HG02588 (cell line): ENCODE data around the gene PCGF1.

Experiments used
- ATAC-seq: cut with Tn5 transposase; IDR thresholded peaks from one replicate; pipeline ENCODE4 v1.9.1; 2021; ENCODE audit warnings: mild to moderate bottlenecking, moderate library complexity; ENCODE audit not compliant: unreplicated experiment

The PCGF1 gene

DNA sequence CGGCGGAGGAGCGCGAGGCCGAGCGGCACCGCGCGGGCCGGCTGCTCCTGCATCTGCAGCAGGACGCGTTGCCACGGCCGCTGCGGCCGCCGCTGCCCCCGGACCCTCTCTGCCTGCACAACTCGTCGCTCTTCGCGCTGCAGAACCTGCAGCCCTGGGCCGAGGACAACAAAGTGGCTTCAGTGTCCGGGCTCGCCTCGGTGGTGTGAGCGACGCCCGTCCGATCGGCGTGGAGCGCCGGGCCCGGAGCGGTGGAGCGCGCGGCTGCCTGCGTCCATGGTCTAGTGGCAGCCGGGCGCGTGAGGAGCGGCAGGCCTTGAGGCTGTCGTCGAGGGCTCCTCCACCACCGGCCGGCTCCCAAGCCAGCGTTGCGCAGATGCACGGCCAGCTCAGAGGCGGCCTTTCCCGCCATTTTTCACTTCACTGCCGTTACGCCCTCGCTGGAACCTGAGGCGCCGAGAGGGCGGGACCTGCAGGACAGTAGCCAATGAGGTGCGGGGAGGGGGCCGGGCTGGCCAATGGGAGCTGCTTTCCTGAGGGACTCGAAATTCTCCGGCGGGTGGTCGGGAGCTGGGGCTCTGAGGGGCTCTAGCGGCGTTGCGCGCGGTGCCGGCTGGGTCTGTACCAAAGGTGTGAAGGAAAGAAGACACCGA lies 8.6 kb upstream of the PCGF1 start:
- ATAC-seq, result no peak

DNA sequence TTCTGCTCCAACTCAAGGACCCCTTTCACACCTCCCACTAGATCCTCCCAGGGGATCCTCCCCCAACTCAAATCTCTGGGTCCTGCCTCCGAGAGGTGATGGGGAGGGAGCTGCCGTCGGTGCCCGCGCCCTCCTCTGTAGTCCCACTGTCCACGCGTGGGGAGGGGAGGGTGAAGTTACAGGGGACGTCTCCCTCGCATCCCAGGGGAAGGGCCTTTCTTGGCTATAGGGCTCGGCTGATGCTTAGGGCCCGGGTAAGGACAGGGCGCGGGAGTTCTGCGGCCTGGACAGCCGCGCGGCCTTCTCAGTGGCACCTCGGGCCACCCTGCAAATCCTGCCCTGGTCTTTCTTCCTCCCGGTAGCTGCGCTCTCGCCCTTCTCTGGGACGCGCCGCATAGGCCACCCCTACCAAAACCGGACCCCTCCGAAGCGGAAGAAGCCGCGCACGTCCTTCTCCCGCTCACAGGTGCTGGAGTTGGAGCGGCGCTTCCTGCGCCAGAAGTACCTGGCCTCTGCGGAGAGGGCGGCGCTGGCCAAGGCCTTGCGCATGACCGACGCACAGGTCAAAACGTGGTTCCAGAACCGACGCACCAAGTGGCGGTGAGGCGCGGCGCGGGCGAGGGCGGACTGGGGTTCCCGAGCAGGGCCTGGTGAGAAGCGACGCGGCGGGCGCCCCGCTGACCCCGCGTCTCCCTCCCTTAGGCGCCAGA lies 7.9 kb upstream of the PCGF1 start:
- no peak for ATAC-seq

DNA sequence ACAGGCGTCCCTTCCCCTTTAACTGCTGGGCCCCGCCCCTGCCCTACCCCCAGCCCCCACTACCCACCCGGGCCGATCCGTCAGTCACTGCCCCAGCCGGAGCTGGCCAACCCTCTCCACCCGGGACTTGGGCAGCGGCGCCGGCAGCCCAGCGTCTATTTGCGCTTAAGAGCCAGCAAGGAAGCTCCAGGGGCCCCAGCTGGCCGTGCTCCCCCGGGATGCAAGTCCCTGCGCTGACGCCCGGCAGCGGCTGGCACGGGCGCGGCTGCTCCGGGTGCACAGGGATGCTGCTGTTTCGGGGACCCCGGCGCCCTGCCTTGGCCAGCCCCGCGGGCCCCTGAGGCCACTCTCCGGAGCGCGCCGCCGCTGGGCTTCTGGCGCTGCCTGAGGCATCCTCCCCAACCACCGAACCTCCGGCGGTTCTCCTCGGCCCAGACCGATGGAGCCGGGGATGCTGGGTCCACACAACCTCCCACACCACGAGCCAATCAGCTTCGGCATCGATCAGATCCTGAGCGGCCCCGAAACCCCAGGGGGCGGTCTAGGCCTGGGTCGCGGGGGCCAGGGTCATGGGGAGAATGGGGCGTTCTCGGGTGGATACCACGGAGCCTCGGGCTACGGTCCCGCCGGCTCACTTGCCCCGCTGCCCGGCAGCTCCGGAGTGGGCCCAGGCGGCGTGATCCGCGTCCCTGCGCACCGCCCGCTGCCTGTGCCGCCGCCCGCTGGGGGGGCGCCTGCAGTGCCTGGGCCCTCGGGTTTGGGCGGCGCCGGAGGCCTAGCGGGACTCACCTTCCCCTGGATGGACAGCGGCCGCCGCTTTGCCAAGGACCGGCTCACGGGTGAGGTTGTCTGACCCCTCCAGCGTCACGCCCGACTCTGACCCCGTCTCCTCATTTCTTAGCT lies 7.1 kb upstream of the PCGF1 start, which contains the start of gene TLX2:
TSS of gene TLX2 (plus strand) at position 83 of the 903 bp plus-strand sequence. CDS start at position 440, 357 bp downstream.
- no peak for ATAC-seq

DNA sequence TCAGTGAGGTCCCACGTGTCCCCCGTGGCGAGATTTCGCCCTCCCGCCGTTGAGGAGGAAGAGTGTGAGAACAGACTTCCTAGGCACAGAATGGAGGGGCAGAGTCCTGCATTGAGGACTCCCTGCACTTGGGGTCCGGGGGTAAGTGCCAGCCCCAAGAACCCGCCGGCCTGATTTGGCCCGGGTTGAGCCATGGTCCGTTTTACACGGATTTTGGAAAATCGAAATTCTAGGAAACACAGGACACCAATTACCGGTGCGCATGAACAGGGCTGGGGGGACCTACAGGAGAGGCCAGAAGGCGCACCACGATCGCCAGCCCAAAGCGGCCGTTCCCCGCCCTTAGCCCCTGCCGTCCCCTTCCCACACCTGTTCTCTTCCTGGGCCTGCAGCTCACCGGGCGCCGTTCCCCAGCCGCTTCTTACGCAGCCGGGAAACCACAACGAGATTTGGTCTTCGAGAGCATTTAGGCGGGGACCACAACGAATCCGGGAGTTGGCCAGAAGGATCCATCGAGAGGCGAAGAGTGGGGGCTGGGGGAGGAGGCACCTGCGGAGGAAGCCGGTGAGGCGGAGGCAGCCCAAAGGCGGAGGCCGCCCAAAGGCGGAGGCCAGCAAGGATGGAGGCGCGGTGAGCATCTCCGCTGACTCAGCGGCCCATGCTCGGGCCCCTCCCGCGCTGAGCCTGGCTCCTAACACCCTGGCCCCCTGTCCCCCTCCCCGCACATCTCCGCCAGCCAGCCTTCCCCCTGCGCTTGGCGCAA lies 6.3 kb upstream of the PCGF1 start:
- no peak for ATAC-seq

DNA sequence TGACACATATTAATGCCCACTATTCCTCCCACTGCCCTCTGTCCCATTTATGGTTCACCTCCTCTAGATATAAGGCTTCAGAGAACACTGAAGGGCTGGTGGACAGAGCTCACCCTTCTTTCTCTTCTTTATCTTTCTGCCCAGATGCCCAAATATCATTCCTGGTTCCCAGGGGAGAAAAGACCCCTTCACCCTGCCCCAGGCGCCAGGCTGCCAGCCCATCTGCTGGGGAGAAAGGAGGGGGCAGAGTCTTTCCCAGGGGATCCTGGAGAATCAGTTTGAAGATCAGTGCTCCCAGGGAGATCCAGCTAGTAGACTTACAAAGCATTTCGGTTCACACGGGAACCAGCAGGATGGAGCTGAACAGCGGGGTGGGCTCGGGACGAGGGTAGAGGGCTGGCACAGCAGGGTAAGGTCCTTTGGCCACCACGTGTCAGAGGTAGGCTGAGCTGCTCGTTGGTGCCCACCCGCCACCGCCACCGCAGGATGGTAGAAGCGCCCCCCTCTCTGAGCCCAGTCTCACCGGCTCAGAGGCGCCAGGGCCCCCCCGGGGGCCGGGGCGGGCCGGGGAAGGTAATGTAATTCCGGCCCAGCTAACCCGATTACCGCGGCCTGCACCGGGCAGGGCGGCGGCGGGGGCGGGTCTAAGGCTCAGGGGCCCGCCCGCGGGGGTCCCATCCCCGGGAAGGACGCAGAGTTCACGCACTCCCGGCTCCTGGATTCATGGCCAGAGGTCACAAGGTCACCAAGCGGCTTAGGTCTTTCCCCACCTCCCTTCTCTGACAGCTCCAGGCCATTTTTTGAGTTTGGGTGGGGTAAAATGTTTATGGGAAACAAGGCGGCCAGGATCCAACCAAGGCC lies 5.5 kb upstream of the PCGF1 start:
- ATAC-seq, result no peak

DNA sequence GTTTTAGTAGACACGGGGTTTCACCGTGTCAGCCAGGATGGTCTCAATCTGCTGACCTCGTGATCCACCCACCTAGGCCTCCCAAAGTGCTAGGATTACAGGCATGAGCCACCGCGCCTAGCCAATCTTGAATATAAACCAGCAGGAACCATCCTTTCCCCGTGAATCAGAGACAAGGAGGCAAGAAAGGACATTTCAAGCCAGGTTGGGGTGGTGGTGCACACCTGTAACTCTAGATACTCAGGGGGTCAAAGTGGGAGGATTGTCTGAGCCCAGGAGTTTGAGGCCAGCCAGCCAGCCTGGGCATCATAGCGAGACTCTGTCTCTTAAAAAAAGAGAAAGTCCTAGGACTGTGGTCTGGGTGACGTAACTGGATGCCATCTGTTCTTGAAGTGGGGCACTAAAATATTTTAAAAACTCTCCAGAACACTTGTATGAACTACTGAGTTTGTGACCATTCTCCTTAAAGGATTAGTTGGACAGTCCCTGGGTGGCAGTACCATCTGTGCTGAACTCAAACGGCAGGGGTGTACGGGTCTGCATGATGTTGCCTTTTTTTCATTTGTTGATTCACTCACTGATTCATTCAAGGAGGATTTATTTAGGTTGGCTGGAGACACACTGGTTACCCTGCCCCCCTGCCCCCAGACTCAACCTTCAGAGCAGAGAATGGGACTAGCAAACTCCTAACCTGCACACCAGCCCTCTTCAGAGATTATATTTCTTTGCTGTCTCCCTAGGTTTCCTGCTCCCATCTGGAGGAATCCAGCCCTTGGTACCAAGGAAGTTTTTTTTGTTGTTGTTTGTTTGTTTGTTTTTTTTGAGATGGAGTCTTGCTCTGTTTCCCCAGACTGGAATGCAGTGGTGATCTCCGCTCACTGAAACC lies 3.9 kb upstream of the PCGF1 start:
- ATAC-seq, result no peak

DNA sequence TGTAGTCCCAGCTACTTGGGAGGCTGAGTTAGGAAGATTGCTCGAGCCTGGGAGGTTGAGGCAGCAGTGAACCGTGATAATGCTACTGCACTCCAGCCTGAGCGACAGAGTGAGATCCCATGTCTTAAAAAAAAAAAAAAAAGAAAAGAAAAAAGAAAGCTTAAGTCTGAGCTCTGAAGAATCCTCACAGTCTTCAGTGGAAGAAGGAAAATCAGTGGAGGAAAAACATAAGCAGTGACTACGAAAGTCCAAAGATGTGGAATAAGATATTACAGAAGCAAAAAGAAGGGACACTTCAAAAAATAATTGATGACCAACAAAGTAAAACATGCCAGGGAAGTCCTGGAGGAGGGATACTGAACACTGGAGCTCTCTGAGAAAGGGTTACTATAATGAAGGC lies 2.8 kb upstream of the PCGF1 start:
- no peak for ATAC-seq

DNA sequence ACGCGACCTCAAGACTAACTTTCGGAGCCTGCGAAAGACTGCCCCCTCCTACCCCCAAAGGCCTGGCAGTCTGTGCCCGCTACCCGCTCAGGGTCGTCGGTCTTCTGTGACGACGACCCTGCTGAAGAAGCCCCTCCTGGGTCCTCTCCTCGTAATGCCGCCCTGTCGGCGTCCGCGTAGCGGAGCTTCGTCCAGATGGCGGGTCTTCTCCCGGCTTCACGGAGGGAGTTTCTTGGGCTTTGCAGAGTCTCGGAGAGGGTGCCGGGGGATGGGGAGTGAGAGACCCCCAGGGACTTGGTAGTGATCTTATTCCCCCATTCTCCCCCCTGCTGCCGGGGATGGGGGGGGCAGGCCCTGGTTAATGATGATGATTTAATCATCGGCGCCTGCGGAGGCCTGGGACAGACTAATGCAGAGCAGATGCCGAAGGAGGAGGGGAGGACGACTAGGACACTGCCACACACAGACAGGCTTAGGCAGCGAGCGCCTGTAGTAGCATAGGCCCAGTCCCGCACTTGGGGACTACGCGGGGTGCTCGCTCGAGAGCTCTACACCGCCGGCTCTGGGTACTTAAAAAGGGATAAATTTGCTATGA lies 528 bp upstream of the PCGF1 start:
- ATAC-seq, result no peak

DNA sequence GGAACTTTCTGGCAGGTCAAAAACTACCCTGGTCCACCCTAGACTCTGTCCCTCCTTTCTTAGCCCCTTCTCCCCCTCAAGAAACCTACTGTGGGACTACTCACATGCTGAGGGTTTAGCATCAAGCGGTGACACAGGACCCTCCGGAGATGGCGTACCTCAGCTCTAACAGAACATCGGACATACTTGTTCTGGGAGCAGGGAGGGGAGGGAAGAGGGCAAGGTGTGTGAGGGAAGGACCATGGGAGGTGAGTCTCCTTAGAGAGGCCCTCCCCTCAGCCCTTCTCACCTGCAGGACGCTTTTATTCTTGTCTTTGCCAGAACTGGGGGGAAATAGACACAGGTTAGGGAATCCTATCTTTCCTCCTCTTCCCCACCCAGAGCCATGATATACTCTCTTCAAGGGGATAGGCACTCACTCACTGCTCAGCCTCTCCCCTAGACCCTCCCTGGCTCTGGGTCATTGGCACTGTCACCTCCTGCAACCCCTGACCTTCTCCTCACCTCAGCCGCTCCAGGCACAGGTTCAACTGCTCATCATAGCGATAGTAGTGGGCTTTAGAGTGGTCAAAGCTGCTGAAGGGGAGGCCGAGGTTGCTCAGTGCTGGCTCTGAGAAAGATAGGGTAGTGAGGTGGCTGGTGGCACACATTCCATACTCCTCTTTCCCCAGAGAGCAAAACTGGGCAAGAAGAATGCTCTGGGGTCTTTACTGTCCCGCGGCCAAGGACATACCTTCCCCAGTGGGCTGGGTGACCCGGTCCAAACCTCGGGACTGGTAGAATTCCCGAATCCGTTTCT lies 1.8 kb downstream of the PCGF1 start:
- ATAC-seq, result no peak

DNA sequence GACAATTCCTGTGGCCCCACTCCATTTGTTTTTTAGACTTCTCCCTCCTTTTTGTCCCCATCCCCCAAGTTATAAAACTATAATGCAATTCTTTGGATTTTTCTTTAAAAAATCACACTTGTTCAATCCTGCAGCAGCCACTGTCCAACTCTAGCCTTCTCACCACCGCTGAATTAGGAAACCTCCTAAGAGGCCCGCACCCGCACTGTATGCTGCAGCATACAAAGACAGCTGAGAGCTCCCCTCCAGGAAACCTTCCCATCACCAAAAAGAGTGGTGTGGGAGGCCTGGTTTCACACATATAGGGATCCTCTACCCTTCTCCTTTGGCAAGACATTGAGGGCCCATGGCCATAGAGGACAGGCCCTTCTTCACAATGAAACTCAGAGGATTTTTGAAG lies 2.9 kb downstream of the PCGF1 start:
- ATAC-seq, result no peak

DNA sequence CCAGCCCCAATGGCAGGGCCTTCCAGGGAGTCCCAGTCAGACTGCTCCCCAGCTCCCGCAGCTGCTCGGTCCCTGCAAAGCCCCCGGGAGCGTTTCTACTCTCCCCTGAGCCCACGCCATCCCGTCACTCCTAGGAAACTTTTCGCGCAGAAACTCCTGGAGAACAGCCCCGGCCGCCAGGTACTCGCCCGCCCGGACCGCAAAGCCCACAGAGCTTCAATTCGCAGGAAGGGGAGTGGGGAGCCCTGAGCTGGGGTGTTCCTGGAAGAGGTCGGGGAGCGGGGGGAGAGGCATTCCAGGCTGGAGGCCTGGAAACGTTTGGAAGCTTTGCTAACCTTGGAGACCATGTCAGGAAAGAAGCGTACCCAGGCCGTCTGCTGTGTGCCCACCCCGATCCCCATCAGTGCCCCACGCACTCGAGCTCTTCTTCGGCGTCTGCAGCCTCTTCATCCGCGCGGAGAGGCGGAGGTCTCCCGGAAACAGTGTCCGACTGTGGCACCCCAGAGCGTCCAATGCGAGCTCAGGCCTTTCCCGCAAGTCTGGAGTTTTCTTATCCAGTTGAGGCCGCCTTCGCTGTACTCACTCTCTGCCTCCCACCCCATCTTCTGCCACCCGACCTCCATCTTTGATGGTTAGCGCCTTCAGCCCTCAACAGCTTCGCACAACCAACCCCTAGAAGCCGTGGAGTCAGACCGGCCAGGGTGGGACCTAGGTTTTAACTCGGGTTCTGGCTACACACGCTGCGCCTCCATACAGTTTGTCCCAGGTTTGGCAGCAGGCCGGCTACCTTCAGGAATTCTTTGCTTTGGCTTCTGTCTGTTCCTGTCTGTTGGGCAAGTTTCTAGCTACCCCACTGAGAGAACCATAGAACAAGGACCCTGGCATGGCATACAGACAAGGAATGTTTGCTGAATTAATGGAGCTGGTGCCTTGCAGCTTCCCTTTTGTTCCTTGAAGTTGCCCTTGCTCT lies 3.7 kb downstream of the PCGF1 start:
- no peak for ATAC-seq

DNA sequence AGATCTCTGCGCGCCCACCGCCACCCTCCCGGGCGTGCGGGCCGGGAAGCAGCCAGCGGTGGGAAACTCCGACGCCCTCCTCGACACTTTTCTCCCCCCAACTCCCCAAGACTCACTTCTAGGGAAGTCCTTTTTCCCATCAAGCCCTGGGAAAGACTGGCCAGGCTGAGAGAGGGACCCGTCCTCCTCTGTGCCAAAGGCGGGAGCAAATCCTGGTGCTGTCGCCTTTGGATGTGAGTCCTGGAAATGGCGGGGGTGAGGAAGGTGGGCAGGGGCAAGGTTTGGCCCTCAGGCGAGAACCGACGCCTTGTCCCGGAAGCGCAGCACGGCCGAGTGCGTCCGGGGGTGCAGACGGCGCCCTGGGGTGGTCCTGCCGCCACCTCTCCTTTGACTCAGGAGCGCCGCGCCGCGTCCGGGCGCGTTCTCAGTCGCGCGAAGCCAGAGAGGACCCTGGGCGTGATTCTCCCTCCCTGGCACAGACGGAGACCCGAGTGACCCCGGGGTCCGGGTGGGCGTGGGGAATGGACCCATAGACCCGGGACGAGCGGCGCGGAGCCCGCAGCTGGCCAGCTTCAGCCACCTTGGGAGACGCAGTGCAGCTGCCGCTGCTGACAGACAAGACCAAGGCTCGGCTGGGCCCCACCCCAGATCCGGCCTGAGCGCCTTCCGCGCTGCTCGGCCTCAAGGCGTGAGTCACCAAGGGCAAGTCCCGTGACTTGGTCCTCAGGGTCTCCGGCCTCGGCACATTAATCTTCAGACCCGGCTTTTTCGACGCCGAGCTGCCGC lies 4.6 kb downstream of the PCGF1 start:
- peak; percentile 27 for ATAC-seq

DNA sequence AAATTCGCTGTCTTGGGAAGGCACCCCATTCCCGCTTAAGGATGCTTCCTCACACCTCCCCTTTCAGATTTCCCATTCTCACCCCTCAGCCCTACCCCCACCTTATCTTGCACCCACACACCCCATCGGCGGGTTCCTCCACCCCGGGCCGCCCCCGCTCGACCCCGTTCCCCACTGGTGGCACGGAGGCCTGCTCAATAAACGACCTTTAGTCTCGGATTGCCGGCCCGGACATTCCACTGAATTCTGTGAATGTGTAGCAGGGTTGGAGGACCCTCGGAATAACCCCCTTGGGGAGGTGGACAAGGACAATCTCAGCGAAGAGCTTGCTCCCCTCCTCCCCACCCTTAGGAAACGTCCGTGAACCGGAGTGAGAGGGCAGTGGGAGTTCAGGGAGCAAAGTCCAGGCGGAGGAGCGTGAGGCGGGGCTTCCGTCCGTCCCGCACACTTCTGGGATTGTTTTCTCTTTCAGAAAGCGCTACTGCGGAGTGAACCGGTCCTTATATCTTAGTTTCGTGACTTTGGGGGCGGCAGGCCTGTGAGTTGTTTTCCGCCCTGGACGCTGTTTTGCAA lies 5.3 kb downstream of the PCGF1 start:
- ATAC-seq, result no peak

DNA sequence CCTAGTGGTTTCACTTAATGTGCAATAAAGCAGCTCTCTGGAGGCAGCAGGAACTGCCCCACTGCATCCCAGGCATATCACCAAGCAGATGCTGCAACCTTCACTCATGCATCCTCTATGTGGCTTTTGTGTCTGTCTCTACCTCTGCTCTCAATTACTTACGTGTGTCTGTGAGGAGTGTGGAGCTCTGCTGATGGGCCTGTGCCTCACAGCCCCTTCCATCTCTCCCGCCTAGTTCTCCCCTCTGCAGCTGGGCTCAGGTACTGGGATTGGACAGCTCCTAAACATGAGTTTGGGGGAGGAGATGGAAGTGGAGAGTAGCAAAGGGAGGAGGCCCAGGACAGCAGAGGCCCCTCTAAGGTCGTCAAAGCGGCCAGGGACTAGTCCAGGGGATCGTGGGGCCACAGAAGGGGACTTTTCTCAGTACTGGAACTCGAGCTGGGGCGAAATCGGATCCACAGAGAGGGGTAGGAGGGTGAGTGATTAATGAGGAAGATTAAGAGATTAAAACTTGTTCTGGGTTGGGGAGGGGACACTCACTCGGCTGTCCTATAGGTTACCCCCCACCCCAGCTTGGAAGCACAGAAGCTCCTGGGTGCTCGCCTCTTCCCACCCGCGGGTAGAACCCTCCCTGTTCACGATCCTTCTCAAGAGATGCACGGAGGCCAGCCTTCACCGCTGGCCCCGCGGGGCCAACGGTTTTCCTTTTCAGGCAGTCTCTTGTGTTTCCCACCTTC lies 6.0 kb downstream of the PCGF1 start:
- ATAC-seq, result no peak

DNA sequence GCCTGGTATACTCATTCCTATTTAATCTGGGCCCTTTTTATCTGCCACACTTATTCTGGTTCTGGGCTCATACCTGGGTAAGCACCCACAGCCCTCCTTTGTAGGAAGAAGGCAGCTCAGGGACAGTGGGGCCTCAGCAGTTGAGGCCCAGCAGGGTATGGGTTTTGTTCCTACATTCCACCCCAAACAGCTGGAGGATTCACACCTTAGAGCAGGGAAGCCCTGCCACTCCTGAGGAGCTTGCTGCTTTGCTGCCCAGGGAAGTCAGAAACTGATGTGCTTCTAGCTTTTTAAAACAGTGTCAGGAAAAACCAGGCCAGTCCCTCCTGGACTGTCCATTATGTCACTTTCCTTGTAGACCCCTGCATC lies 6.9 kb downstream of the PCGF1 start:
- no peak for ATAC-seq
